SK-N-SH treated with all-trans-retinoic acid at 6 μM for 48 hours (cell line): Measurements from ENCODE around the gene PWWP2B.

Experiments
- ATAC-seq: fragments of 200-7000 bp; cut with Tn5 transposase; 3 replicates; pipeline ENCODE4 v1.9.1; 2020; ENCODE audit warnings: mild to moderate bottlenecking, moderate library complexity
- BACH2 ChIP-seq: fragments of 250-450 bp; sonication (Bioruptor Pico); IDR thresholded peaks from 2 replicates; pipeline ENCODE4 v1.9.0; 2021; ENCODE audit warnings: mild to moderate bottlenecking, borderline replicate concordance
- CSDC2 ChIP-seq: fragments of 250-450 bp; sonication (Bioruptor Pico); IDR thresholded peaks from 2 replicates; pipeline ENCODE4 v1.5.0; 2020; ENCODE audit warnings: mild to moderate bottlenecking, moderate library complexity
- ESRRG ChIP-seq: fragments of 250-450 bp; sonication (Bioruptor Pico); IDR thresholded peaks from 2 replicates; pipeline ENCODE4 v1.6.1; 2021; ENCODE audit warnings: mild to moderate bottlenecking
- GLIS3 ChIP-seq: fragments of 250-450 bp; sonication (Bioruptor Pico); IDR thresholded peaks from 2 replicates; pipeline ENCODE4 v1.5.0; 2020; ENCODE audit warnings: mild to moderate bottlenecking, moderate library complexity
- ISL1 ChIP-seq: fragments of 250-450 bp; sonication (Bioruptor Pico); IDR thresholded peaks from 2 replicates; pipeline ENCODE4 v2.1.2; 2022; ENCODE audit warnings: mild to moderate bottlenecking, moderate library complexity
- OSR1 ChIP-seq: fragments of 250-450 bp; sonication (Bioruptor Pico); IDR thresholded peaks from 2 replicates; pipeline ENCODE4 v1.8.0; 2022; ENCODE audit warnings: moderate library complexity, mild to moderate bottlenecking, inconsistent platforms
- PPARA ChIP-seq: fragments of 250-450 bp; sonication (Bioruptor Pico); IDR thresholded peaks from 2 replicates; pipeline ENCODE4 v1.5.0; 2020; ENCODE audit warnings: mild to moderate bottlenecking, borderline replicate concordance
- SNAI2 ChIP-seq: fragments of 250-450 bp; sonication (Bioruptor Pico); IDR thresholded peaks from 2 replicates; pipeline ENCODE4 v1.5.0; 2020; ENCODE audit warnings: mild to moderate bottlenecking, moderate library complexity
- TCF4 ChIP-seq: fragments of 250-450 bp; sonication (Bioruptor Pico); IDR thresholded peaks from 2 replicates; pipeline ENCODE4 v1.8.0; 2021; ENCODE audit warnings: mild to moderate bottlenecking, moderate library complexity, borderline replicate concordance
- TOX ChIP-seq: fragments of 250-450 bp; sonication (Bioruptor Pico); IDR thresholded peaks from 2 replicates; pipeline ENCODE4 v1.8.0; 2021; ENCODE audit warnings: mild to moderate bottlenecking, moderate library complexity, borderline replicate concordance
- ZC3H10 ChIP-seq: fragments of 250-450 bp; sonication (Bioruptor Pico); IDR thresholded peaks from 2 replicates; pipeline ENCODE4 v1.5.1; 2021; ENCODE audit warnings: mild to moderate bottlenecking, moderate library complexity
- ZFP3 ChIP-seq: fragments of 250-450 bp; sonication (Bioruptor Pico); IDR thresholded peaks from 2 replicates; pipeline ENCODE4 v1.5.0; 2020; ENCODE audit warnings: mild to moderate bottlenecking, moderate library complexity
- ZFP30 ChIP-seq: fragments of 450-650 bp; formaldehyde crosslinking; IDR thresholded peaks from 2 replicates; pipeline ENCODE4 v1.5.0; 2022; ENCODE audit warnings: mild to moderate bottlenecking, moderate library complexity
- ZNF565 ChIP-seq: fragments of 450-650 bp; formaldehyde crosslinking; conservative IDR thresholded peaks from 2 replicates; pipeline ENCODE4 v1.5.0; 2020; ENCODE audit warnings: low read depth, mild to moderate bottlenecking, moderate library complexity
- ZNF8 ChIP-seq: fragments of 450-650 bp; formaldehyde crosslinking; IDR thresholded peaks from 2 replicates; pipeline ENCODE4 v1.5.0; 2020; ENCODE audit warnings: mild to moderate bottlenecking, moderate library complexity
- TF ChIP-seq, protein P1 (sequence below): fragments of 250-450 bp; sonication (Bioruptor Pico); IDR thresholded peaks from 2 replicates; pipeline ENCODE4 v1.5.0; 2020; ENCODE audit warnings: mild to moderate bottlenecking, moderate library complexity
- TF ChIP-seq, protein P2 (sequence below): fragments of 250-450 bp; sonication (Bioruptor Pico); IDR thresholded peaks from 2 replicates; pipeline ENCODE4 v1.8.0; 2020; ENCODE audit warnings: mild to moderate bottlenecking, moderate library complexity, borderline replicate concordance
- TF ChIP-seq, protein P3 (sequence below): fragments of 250-450 bp; sonication (Bioruptor Pico); IDR thresholded peaks from 2 replicates; pipeline ENCODE4 v1.8.0; 2021; ENCODE audit warnings: low read depth, mild to moderate bottlenecking, moderate library complexity, borderline replicate concordance
- TF ChIP-seq, protein P4 (sequence below): fragments of 250-450 bp; sonication (Bioruptor Pico); IDR thresholded peaks from 2 replicates; pipeline ENCODE4 v1.5.1; 2020; ENCODE audit warnings: low read depth, mild to moderate bottlenecking, moderate library complexity
- TF ChIP-seq, protein P5 (sequence below): fragments of 250-450 bp; sonication (Bioruptor Pico); IDR thresholded peaks from 2 replicates; pipeline ENCODE4 v1.5.1; 2021; ENCODE audit warnings: mild to moderate bottlenecking, moderate library complexity

PWWP2B gene

DNA sequence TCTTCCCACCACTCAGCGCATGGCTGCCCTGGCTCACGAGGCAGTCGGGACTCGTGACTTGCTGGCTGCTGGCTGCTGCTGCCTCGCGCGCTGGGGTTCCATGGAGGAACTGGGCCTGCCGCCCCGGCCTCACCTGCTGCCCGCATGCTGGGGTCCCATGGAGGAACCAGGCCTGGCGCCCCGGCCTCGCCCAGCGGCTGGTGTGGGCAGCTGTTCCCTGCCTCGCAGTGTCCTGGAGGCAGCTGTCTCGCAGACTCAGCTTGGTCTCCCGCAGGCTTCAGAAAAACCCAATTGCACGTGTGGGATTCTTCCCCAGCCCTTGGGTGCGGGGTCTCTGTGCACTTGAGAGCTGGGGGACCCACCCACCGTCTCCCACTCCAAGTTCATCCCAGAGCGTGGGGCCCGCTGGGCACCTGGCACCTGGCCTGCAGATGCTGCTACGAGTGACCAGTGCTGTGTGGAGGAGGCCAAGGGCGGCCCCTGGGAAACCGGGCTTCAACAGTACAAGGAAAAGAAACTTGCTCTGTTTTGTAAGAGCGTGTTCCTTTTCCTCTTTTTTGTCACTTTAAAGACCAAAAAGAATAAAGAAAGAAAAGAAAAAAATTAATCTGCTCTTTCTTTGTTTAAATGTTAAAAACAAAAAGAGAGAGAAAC lies 20.4 kb downstream of the PWWP2B start:
- TF ChIP-seq, protein P1, sequence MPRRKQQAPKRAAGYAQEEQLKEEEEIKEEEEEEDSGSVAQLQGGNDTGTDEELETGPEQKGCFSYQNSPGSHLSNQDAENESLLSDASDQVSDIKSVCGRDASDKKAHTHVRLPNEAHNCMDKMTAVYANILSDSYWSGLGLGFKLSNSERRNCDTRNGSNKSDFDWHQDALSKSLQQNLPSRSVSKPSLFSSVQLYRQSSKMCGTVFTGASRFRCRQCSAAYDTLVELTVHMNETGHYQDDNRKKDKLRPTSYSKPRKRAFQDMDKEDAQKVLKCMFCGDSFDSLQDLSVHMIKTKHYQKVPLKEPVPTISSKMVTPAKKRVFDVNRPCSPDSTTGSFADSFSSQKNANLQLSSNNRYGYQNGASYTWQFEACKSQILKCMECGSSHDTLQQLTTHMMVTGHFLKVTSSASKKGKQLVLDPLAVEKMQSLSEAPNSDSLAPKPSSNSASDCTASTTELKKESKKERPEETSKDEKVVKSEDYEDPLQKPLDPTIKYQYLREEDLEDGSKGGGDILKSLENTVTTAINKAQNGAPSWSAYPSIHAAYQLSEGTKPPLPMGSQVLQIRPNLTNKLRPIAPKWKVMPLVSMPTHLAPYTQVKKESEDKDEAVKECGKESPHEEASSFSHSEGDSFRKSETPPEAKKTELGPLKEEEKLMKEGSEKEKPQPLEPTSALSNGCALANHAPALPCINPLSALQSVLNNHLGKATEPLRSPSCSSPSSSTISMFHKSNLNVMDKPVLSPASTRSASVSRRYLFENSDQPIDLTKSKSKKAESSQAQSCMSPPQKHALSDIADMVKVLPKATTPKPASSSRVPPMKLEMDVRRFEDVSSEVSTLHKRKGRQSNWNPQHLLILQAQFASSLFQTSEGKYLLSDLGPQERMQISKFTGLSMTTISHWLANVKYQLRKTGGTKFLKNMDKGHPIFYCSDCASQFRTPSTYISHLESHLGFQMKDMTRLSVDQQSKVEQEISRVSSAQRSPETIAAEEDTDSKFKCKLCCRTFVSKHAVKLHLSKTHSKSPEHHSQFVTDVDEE: no peak
- TF ChIP-seq, protein P2, sequence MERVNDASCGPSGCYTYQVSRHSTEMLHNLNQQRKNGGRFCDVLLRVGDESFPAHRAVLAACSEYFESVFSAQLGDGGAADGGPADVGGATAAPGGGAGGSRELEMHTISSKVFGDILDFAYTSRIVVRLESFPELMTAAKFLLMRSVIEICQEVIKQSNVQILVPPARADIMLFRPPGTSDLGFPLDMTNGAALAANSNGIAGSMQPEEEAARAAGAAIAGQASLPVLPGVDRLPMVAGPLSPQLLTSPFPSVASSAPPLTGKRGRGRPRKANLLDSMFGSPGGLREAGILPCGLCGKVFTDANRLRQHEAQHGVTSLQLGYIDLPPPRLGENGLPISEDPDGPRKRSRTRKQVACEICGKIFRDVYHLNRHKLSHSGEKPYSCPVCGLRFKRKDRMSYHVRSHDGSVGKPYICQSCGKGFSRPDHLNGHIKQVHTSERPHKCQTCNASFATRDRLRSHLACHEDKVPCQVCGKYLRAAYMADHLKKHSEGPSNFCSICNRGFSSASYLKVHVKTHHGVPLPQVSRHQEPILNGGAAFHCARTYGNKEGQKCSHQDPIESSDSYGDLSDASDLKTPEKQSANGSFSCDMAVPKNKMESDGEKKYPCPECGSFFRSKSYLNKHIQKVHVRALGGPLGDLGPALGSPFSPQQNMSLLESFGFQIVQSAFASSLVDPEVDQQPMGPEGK (CRISPR knock-in tag): no peak
- TF ChIP-seq ISL1 (CRISPR knock-in tag) (no peak), ZNF8 (no peak), ZNF565 (CRISPR knock-in tag) (no peak), ESRRG (CRISPR knock-in tag) (no peak), ZFP3 (CRISPR knock-in tag) (no peak), GLIS3 (CRISPR knock-in tag) (no peak), ZFP30 (CRISPR knock-in tag) (no peak), SNAI2 (CRISPR knock-in tag) (no peak), ZC3H10 (CRISPR knock-in tag) (no peak), PPARA (CRISPR knock-in tag) (no peak), BACH2 (no peak), OSR1 (CRISPR knock-in tag) (no peak), CSDC2 (CRISPR knock-in tag) (no peak), TCF4 (CRISPR knock-in tag) (no peak), TOX (CRISPR knock-in tag) (no peak)
- TF ChIP-seq, protein P3, sequence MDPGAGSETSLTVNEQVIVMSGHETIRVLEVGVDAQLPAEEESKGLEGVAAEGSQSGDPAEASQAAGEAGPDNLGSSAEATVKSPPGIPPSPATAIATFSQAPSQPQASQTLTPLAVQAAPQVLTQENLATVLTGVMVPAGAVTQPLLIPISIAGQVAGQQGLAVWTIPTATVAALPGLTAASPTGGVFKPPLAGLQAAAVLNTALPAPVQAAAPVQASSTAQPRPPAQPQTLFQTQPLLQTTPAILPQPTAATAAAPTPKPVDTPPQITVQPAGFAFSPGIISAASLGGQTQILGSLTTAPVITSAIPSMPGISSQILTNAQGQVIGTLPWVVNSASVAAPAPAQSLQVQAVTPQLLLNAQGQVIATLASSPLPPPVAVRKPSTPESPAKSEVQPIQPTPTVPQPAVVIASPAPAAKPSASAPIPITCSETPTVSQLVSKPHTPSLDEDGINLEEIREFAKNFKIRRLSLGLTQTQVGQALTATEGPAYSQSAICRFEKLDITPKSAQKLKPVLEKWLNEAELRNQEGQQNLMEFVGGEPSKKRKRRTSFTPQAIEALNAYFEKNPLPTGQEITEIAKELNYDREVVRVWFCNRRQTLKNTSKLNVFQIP (CRISPR knock-in tag): no peak
- TF ChIP-seq, protein P4, sequence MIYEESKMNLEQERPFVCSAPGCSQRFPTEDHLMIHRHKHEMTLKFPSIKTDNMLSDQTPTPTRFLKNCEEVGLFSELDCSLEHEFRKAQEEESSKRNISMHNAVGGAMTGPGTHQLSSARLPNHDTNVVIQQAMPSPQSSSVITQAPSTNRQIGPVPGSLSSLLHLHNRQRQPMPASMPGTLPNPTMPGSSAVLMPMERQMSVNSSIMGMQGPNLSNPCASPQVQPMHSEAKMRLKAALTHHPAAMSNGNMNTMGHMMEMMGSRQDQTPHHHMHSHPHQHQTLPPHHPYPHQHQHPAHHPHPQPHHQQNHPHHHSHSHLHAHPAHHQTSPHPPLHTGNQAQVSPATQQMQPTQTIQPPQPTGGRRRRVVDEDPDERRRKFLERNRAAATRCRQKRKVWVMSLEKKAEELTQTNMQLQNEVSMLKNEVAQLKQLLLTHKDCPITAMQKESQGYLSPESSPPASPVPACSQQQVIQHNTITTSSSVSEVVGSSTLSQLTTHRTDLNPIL: no peak
- ATAC-seq: no peak

DNA sequence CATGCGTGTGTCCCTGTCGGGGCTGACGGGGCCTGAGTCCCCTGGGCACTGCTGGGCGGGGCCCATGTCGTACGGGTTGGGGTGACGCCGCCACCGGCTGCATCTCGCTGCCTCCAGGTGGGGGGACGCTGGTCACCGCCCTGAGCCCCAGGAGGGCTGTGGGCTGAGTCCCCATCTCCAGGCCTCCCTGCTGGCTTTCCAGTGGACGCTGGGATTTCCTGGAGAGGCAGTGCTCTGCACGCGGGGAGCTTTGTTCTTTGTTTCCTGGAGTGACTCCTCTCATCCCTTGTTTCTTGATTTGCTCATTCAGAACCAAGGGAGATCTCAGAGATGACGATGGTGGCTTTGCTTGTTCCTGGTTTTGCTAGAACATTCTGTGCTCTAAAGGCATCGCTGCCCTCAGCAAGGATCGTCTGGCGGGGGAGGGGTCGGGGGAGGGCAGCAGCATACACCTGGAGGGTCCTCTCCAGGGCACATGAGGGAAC lies 21.0 kb downstream of the PWWP2B start:
- ATAC-seq: no peak
- TF ChIP-seq TCF4 (CRISPR knock-in tag) (no peak), ZC3H10 (CRISPR knock-in tag) (no peak), SNAI2 (CRISPR knock-in tag) (no peak), ZNF8 (no peak), GLIS3 (CRISPR knock-in tag) (no peak), ISL1 (CRISPR knock-in tag) (no peak), ZFP30 (CRISPR knock-in tag) (no peak), CSDC2 (CRISPR knock-in tag) (no peak), OSR1 (CRISPR knock-in tag) (no peak), ZFP3 (CRISPR knock-in tag) (no peak)
- TF ChIP-seq, protein P5, sequence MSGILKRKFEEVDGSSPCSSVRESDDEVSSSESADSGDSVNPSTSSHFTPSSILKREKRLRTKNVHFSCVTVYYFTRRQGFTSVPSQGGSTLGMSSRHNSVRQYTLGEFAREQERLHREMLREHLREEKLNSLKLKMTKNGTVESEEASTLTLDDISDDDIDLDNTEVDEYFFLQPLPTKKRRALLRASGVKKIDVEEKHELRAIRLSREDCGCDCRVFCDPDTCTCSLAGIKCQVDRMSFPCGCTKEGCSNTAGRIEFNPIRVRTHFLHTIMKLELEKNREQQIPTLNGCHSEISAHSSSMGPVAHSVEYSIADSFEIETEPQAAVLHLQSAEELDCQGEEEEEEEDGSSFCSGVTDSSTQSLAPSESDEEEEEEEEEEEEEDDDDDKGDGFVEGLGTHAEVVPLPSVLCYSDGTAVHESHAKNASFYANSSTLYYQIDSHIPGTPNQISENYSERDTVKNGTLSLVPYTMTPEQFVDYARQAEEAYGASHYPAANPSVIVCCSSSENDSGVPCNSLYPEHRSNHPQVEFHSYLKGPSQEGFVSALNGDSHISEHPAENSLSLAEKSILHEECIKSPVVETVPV: no peak
- TF ChIP-seq, protein P3 (CRISPR knock-in tag): no peak
- TF ChIP-seq, protein P1: no peak
- TF ChIP-seq, protein P4: no peak
- TF ChIP-seq, protein P2 (CRISPR knock-in tag): no peak
